ENCODE results near the gene RSU1. TPM values are rescaled to one million over a fixed set of nuclear protein-coding genes. Genes with fewer than 3 reads are reported as not detected.

RSU1 gene
- total RNA-seq, 1 donor from 2014 or later: 142 TPM

DNA sequence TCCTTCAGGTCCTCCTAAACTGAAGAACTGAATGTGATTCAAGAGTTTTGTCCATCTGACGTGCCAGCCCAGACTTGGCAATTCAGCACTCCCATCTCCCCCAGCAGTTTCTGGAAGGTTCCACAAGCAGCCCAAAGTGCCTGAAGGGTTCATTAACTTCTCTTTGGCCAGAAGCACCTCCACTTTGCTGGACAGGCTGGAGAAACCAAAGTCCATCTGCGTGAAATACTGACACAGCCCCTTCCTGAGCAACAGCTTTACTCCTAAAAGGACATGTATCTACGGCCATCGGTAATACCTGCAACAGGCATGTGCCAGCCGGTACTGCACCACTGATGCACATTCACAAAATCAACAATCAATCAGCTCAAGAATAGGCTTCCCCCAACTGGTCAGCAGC is 48.5 kb downstream of the RSU1 start:
- no peak for FAIRE-seq
- Histone ChIP-seq H3K79me2 (ENCODE audit: insufficient read depth, low read length) (peaks cover 75% of the 10 kb centered on the region), H3K9me3 (ENCODE audit: insufficient read depth, low read depth, low read length) (no peaks in the 10 kb centered on the region), H3K36me3 (ENCODE audit: insufficient read depth, low read length) (peaks cover 6% of the 10 kb centered on the region), H3K4me2 (ENCODE audit: low read length) (no peak overlapping the region), H3K27me3 (ENCODE audit: insufficient read depth, low read length) (no peaks in the 10 kb centered on the region), H4K20me1 (ENCODE audit: insufficient read depth, low read length) (peaks cover 83% of the 10 kb centered on the region), H3K9ac (ENCODE audit: low read length) (no peak overlapping the region), H3K27ac (ENCODE audit: low read depth, low read length) (no peak overlapping the region), H3K4me1 (ENCODE audit: insufficient read depth, low read length) (no peaks in the 10 kb centered on the region), H3K4me3 (ENCODE audit: insufficient read depth, low read depth, low read length) (no peak overlapping the region), H2AFZ (ENCODE audit: low read depth, low read length) (no peak overlapping the region)
- DNase-seq (ENCODE audit: low read depth): no peak
- no peak overlapping the region for H3K27ac Mint-ChIP-seq (ENCODE audit: unreplicated experiment)
- peaks cover 4% of the 10 kb centered on the region for H3K4me1 Mint-ChIP-seq (ENCODE audit: low read depth, unreplicated experiment)
- H3K27me3 Mint-ChIP-seq (ENCODE audit: low read depth, unreplicated experiment): no peaks in the 10 kb centered on the region
- H3K4me3 Mint-ChIP-seq (ENCODE audit: unreplicated experiment): no peak overlapping the region
- H3K36me3 Mint-ChIP-seq (ENCODE audit: low read depth, unreplicated experiment): peaks cover 7% of the 10 kb centered on the region
- TF ChIP-seq CTCF (IDR thresholded peaks at IDR 0.05; ENCODE audit: insufficient read depth, low read depth, low read length): no peak
- TF ChIP-seq EZH2 (IDR thresholded peaks at IDR 0.05; ENCODE audit: insufficient read depth, low read length): no peak
- no peaks in the 10 kb centered on the region for H3K9me3 Mint-ChIP-seq (ENCODE audit: unreplicated experiment)

GRCh38 chr10:16765509-16766375 is 51.5 kb downstream of the RSU1 start:
- Mint-ChIP-seq H3K9me3 (ENCODE audit: unreplicated experiment) (no peaks in the 10 kb centered on the region), H3K4me1 (ENCODE audit: low read depth, unreplicated experiment) (peaks cover 4% of the 10 kb centered on the region), H3K36me3 (ENCODE audit: low read depth, unreplicated experiment) (peaks cover 13% of the 10 kb centered on the region), H3K27me3 (ENCODE audit: low read depth, unreplicated experiment) (no peaks in the 10 kb centered on the region), H3K27ac (ENCODE audit: unreplicated experiment) (no peak overlapping the region), H3K4me3 (ENCODE audit: unreplicated experiment) (no peak overlapping the region)
- Histone ChIP-seq H2AFZ (ENCODE audit: low read depth, low read length) (no peak overlapping the region), H3K9me3 (ENCODE audit: insufficient read depth, low read depth, low read length) (no peaks in the 10 kb centered on the region), H4K20me1 (ENCODE audit: insufficient read depth, low read length) (peaks cover 84% of the 10 kb centered on the region), H3K36me3 (ENCODE audit: insufficient read depth, low read length) (peaks cover 7% of the 10 kb centered on the region), H3K4me1 (ENCODE audit: insufficient read depth, low read length) (no peaks in the 10 kb centered on the region), H3K79me2 (ENCODE audit: insufficient read depth, low read length) (peaks cover 55% of the 10 kb centered on the region), H3K4me2 (ENCODE audit: low read length) (no peak overlapping the region), H3K4me3 (ENCODE audit: insufficient read depth, low read depth, low read length) (no peak overlapping the region), H3K27ac (ENCODE audit: low read depth, low read length) (no peak overlapping the region), H3K27me3 (ENCODE audit: insufficient read depth, low read length) (no peaks in the 10 kb centered on the region), H3K9ac (ENCODE audit: low read length) (no peak overlapping the region)
- FAIRE-seq (no peak), DNase-seq (ENCODE audit: low read depth) (no peak)
- no peak for TF ChIP-seq CTCF (IDR thresholded peaks at IDR 0.05; ENCODE audit: insufficient read depth, low read depth, low read length)
- no peak for TF ChIP-seq EZH2 (IDR thresholded peaks at IDR 0.05; ENCODE audit: insufficient read depth, low read length)

DNA sequence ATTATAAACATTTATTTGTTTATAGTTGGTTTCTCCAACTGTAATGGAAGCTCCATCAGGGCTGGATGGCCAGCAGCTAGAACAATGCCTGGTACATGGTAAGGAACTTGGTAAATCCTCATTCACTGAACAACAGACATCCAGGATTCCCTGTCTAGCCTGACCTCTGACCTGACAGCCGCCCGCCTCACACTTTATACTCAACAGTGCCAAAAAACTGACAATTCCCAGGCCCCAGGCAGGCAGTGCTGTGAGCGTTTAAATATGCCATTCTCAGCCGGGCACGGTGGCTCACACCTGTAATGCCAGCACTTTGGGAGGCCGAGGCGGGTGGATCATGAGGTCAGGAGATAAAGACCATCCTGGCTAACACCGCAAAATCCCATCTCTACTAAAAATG is 55.9 kb downstream of the RSU1 start:
- TF ChIP-seq EZH2 (IDR thresholded peaks at IDR 0.05; ENCODE audit: insufficient read depth, low read length) (no peak), CTCF (IDR thresholded peaks at IDR 0.05; ENCODE audit: insufficient read depth, low read depth, low read length) (no peak)
- peaks cover 14% of the 10 kb centered on the region for H3K36me3 Mint-ChIP-seq (ENCODE audit: low read depth, unreplicated experiment)
- H4K20me1 ChIP-seq (ENCODE audit: insufficient read depth, low read length): peaks cover 68% of the 10 kb centered on the region
- peaks cover 7% of the 10 kb centered on the region for H3K4me1 Mint-ChIP-seq (ENCODE audit: low read depth, unreplicated experiment)
- no peaks in the 10 kb centered on the region for H3K27me3 ChIP-seq (ENCODE audit: insufficient read depth, low read length)
- no peak overlapping the region for H2AFZ ChIP-seq (ENCODE audit: low read depth, low read length)
- no peaks in the 10 kb centered on the region for H3K9me3 Mint-ChIP-seq (ENCODE audit: unreplicated experiment)
- FAIRE-seq (no peak), DNase-seq (ENCODE audit: low read depth) (no peak)
- no peaks in the 10 kb centered on the region for H3K27me3 Mint-ChIP-seq (ENCODE audit: low read depth, unreplicated experiment)
- no peak overlapping the region for H3K27ac Mint-ChIP-seq (ENCODE audit: unreplicated experiment)
- H3K4me3 Mint-ChIP-seq (ENCODE audit: unreplicated experiment): no peak overlapping the region
- no peaks in the 10 kb centered on the region for H3K4me1 ChIP-seq (ENCODE audit: insufficient read depth, low read length)
- peaks cover 23% of the 10 kb centered on the region for H3K79me2 ChIP-seq (ENCODE audit: insufficient read depth, low read length)
- H3K9me3 ChIP-seq (ENCODE audit: insufficient read depth, low read depth, low read length): no peaks in the 10 kb centered on the region
- H3K9ac ChIP-seq (ENCODE audit: low read length): no peak overlapping the region
- H3K4me2 ChIP-seq (ENCODE audit: low read length): no peak overlapping the region
- no peak overlapping the region for H3K27ac ChIP-seq (ENCODE audit: low read depth, low read length)
- peaks cover 10% of the 10 kb centered on the region for H3K36me3 ChIP-seq (ENCODE audit: insufficient read depth, low read length)
- no peak overlapping the region for H3K4me3 ChIP-seq (ENCODE audit: insufficient read depth, low read depth, low read length)

Data from astrocyte (in vitro differentiated cells and primary cell).